ENCODE results near the gene LPCAT4. TPM values are rescaled to one million over a fixed set of nuclear protein-coding genes. Genes with fewer than 3 reads are reported as not detected.
"Not testable (repeated sequence)": the region's sequence is repeated elsewhere in the genome, so short reads cannot be mapped to it uniquely, and the experiment has no call there.

Gene LPCAT4
- polyA plus RNA-seq, 1 of the 3 experiments (the other 2 are of a cell fraction) = 88.4 TPM

GRCh38 chr15:34355241-34355640, 11.8 kb downstream of the LPCAT4 start:
- H3K36me3 ChIP-seq (replicated peaks in 1 of 2; ENCODE audit: control insufficient read depth in 1 of 2, insufficient read depth in 2 of 2, low read length in 1 of 2) = peaks cover 0 to 35% of the 10 kb centered on the region in 2 experiments
- no peak for DNase-seq
- no peak overlapping the region for H2AFZ ChIP-seq (ENCODE audit: low read depth)
- H3K9me2 ChIP-seq = no peaks in the 10 kb centered on the region
- H4K20me1 ChIP-seq (ENCODE audit: insufficient read depth) = no peaks in the 10 kb centered on the region
- ChIA-PET CTCF (interaction anchor here (0.7 to 1.8 kb wide), 4 partner anchors 9 to 565 kb away, joined by 3 to 18 read pairs (median 3); partner anchors contain the start of genes LPCAT4, NOP10 and NUTM1), POLR2A (no interaction called here)
- TF ChIP-seq FOSL2 (IDR thresholded peaks at IDR 0.05; ENCODE audit: borderline replicate concordance, low read depth) (no peak), SMC3 (IDR thresholded peaks at IDR 0.05; ENCODE audit: low read depth, low read length) (no peak), MXI1 (IDR thresholded peaks at IDR 0.05; ENCODE audit: low read depth, low read length) (no peak), TAF1 (IDR thresholded peaks at IDR 0.05; ENCODE audit: borderline replicate concordance, low read depth, low read length) (no peak), CTCF (IDR thresholded peaks at IDR 0.05) (no peak), MEF2A (IDR thresholded peaks at IDR 0.05; ENCODE audit: borderline replicate concordance, low read depth) (no peak)
- H3K4me1 ChIP-seq (ENCODE audit: control insufficient read depth in 1 of 2, insufficient read depth in 2 of 2, low read depth in 1 of 2, low read length in 1 of 2) = no peaks in the 10 kb centered on the region
- H3K9me3 ChIP-seq = no peaks in the 10 kb centered on the region
- H3K4me2 ChIP-seq = no peak overlapping the region
- no peak overlapping the region for H3K9ac ChIP-seq
- no peak overlapping the region for H3K27ac ChIP-seq (ENCODE audit: low read depth in 2 of 2, low read length in 1 of 2)
- H3F3A ChIP-seq (replicated peaks; ENCODE audit: insufficient read depth) = no peaks in the 10 kb centered on the region
- 92% methylated on average over 9 of the region's 9 CpGs for WGBS (ENCODE audit: low lambda C conversion rate)
- no peak overlapping the region for H3K4me3 ChIP-seq (ENCODE audit: low read depth in 2 of 2, low read length in 1 of 2)
- H3K79me2 ChIP-seq (ENCODE audit: insufficient read depth) = no peaks in the 10 kb centered on the region
- H3K27me3 ChIP-seq (ENCODE audit: insufficient read depth) = no peaks in the 10 kb centered on the region

GRCh38 chr15:34354286-34354685, 12.7 kb downstream of the LPCAT4 start:
- H3K36me3 ChIP-seq (replicated peaks in 1 of 2; ENCODE audit: control insufficient read depth in 1 of 2, insufficient read depth in 2 of 2, low read length in 1 of 2) = peaks cover 0 to 26% of the 10 kb centered on the region in 2 experiments
- no peak for DNase-seq
- TF ChIP-seq MXI1 (IDR thresholded peaks at IDR 0.05; ENCODE audit: low read depth, low read length) (no peak), SIN3A (IDR thresholded peaks at IDR 0.05; ENCODE audit: borderline replicate concordance, low read depth, low read length) (no peak)
- no peak overlapping the region for H3K4me3 ChIP-seq (ENCODE audit: low read depth in 2 of 2, low read length in 1 of 2)
- POLR2A ChIA-PET = interaction anchor here (1.4 kb wide), 1 partner anchor 17 kb away, joined by 3 read pairs; the partner anchor contains the start of gene SLC12A6
- H3K79me2 ChIP-seq (ENCODE audit: insufficient read depth) = no peaks in the 10 kb centered on the region
- no peaks in the 10 kb centered on the region for H3K4me1 ChIP-seq (ENCODE audit: control insufficient read depth in 1 of 2, insufficient read depth in 2 of 2, low read depth in 1 of 2, low read length in 1 of 2)
- H3K9me2 ChIP-seq = no peaks in the 10 kb centered on the region
- H3K4me2 ChIP-seq = no peak overlapping the region
- WGBS (ENCODE audit: low lambda C conversion rate) = 93% methylated on average over 7 of the region's 7 CpGs
- H3F3A ChIP-seq (replicated peaks; ENCODE audit: insufficient read depth) = no peaks in the 10 kb centered on the region
- H3K9me3 ChIP-seq = no peaks in the 10 kb centered on the region
- H4K20me1 ChIP-seq (ENCODE audit: insufficient read depth) = no peaks in the 10 kb centered on the region
- H3K27me3 ChIP-seq (ENCODE audit: insufficient read depth) = no peaks in the 10 kb centered on the region
- H3K9ac ChIP-seq = no peak overlapping the region
- H2AFZ ChIP-seq (ENCODE audit: low read depth) = no peak overlapping the region
- H3K27ac ChIP-seq (ENCODE audit: low read depth in 2 of 2, low read length in 1 of 2) = no peak overlapping the region
- CTCF ChIA-PET = interaction anchor here (1.0 to 2.1 kb wide), 3 partner anchors 8 to 13 kb away, joined by 3 to 18 read pairs (median 15); partner anchors contain the start of genes LPCAT4, NOP10 and NUTM1

GRCh38 chr15:34353627-34354026, 13.4 kb downstream of the LPCAT4 start:
- WGBS (ENCODE audit: low lambda C conversion rate) = 92% methylated on average over 2 of the region's 2 CpGs

GRCh38 chr15:34352996-34353395, 14.0 kb downstream of the LPCAT4 start:
- H3K4me3 ChIP-seq (ENCODE audit: low read depth in 2 of 2, low read length in 1 of 2); H3K9me2 ChIP-seq; H3K27me3 ChIP-seq (ENCODE audit: insufficient read depth); H3K79me2 ChIP-seq (ENCODE audit: insufficient read depth); H3K9ac ChIP-seq; H3K9me3 ChIP-seq; H3K27ac ChIP-seq (ENCODE audit: low read depth in 2 of 2, low read length in 1 of 2); POLR2A ChIA-PET; DNase-seq; H3K4me1 ChIP-seq (ENCODE audit: control insufficient read depth in 1 of 2, insufficient read depth in 2 of 2, low read depth in 1 of 2, low read length in 1 of 2); H2AFZ ChIP-seq (ENCODE audit: low read depth); H3F3A ChIP-seq (replicated peaks; ENCODE audit: insufficient read depth); H4K20me1 ChIP-seq (ENCODE audit: insufficient read depth); H3K4me2 ChIP-seq: not testable (repeated sequence)
- CTCF ChIA-PET = interaction anchor here (2.1 kb wide), 1 partner anchor 14 kb away, joined by 15 read pairs; the partner anchor contains the start of gene LPCAT4
- WGBS (ENCODE audit: low lambda C conversion rate) = 92% methylated on average over 12 of the region's 12 CpGs
- H3K36me3 ChIP-seq (replicated peaks in 1 of 2; ENCODE audit: control insufficient read depth in 1 of 2, insufficient read depth in 2 of 2, low read length in 1 of 2) = peaks cover 0 to 16% of the 10 kb centered on the region in 2 experiments

More at GRCh38 chr15:34353627-34354026, 13.4 kb downstream of the LPCAT4 start:
- no peak for TF ChIP-seq FOSL2 (IDR thresholded peaks at IDR 0.05; ENCODE audit: borderline replicate concordance, low read depth)
- no peak for TF ChIP-seq RFX5 (IDR thresholded peaks at IDR 0.05; ENCODE audit: low read length)
- no peaks in the 10 kb centered on the region for H3K9me3 ChIP-seq
- no peaks in the 10 kb centered on the region for H3K27me3 ChIP-seq (ENCODE audit: insufficient read depth)
- H3K27ac ChIP-seq (ENCODE audit: low read depth in 2 of 2, low read length in 1 of 2) = no peak overlapping the region
- no peak for DNase-seq
- no peak overlapping the region for H3K4me3 ChIP-seq (ENCODE audit: low read depth in 2 of 2, low read length in 1 of 2)
- H3F3A ChIP-seq (replicated peaks; ENCODE audit: insufficient read depth) = no peaks in the 10 kb centered on the region
- H3K4me2 ChIP-seq = no peak overlapping the region
- H3K36me3 ChIP-seq (replicated peaks in 1 of 2; ENCODE audit: control insufficient read depth in 1 of 2, insufficient read depth in 2 of 2, low read length in 1 of 2) = peaks cover 0 to 21% of the 10 kb centered on the region in 2 experiments
- CTCF ChIA-PET = interaction anchor here (2.1 kb wide), 1 partner anchor 13 kb away, joined by 15 read pairs; the partner anchor contains the start of gene LPCAT4
- no peaks in the 10 kb centered on the region for H3K9me2 ChIP-seq
- no peaks in the 10 kb centered on the region for H4K20me1 ChIP-seq (ENCODE audit: insufficient read depth)
- POLR2A ChIA-PET = interaction anchor here (1.4 kb wide), 1 partner anchor 16 kb away, joined by 3 read pairs; the partner anchor contains the start of gene SLC12A6
- H2AFZ ChIP-seq (ENCODE audit: low read depth) = no peak overlapping the region
- no peaks in the 10 kb centered on the region for H3K4me1 ChIP-seq (ENCODE audit: control insufficient read depth in 1 of 2, insufficient read depth in 2 of 2, low read depth in 1 of 2, low read length in 1 of 2)
- no peaks in the 10 kb centered on the region for H3K79me2 ChIP-seq (ENCODE audit: insufficient read depth)
- H3K9ac ChIP-seq = no peak overlapping the region

Measured in SK-N-SH (cell line).